ENCODE results near the gene NME5.

DNA sequence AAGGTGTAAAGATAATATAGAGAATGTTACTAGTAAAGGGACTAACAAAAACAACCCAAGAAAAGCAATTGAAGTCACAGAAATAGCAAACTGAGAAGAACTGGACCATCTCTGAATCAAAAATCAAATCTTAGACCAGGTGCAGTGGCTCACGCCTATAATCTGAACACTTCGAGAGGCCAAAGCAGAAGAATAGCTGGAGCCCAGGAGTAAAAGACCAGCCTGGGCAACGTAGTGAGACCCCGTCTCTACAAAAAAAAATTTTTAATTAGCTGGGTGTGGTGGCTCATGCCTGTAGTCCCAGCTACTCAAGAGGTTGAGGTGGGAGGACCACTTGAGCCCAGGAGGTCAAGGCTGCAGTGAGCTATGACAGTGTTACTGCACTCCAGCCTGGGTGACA lies 28.0 kb downstream of the NME5 start:
- TF ChIP-seq, protein P1, sequence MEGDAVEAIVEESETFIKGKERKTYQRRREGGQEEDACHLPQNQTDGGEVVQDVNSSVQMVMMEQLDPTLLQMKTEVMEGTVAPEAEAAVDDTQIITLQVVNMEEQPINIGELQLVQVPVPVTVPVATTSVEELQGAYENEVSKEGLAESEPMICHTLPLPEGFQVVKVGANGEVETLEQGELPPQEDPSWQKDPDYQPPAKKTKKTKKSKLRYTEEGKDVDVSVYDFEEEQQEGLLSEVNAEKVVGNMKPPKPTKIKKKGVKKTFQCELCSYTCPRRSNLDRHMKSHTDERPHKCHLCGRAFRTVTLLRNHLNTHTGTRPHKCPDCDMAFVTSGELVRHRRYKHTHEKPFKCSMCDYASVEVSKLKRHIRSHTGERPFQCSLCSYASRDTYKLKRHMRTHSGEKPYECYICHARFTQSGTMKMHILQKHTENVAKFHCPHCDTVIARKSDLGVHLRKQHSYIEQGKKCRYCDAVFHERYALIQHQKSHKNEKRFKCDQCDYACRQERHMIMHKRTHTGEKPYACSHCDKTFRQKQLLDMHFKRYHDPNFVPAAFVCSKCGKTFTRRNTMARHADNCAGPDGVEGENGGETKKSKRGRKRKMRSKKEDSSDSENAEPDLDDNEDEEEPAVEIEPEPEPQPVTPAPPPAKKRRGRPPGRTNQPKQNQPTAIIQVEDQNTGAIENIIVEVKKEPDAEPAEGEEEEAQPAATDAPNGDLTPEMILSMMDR (IDR thresholded peaks at IDR 0.05; ENCODE audit: low read depth, low read length, poor library complexity, severe bottlenecking) = no peak
- TF ChIP-seq EZH2phosphoT487 (IDR thresholded peaks at IDR 0.05; ENCODE audit: borderline replicate concordance, low read length) = no peak
